AG04450 (cell line): ENCODE results near the gene PDZD2. TPM values are rescaled to one million over a fixed set of nuclear protein-coding genes. Genes with fewer than 3 reads are reported as not detected.

ENCODE experiments used
- CTCF ChIA-PET: fragments of 300-600, 350-600 bp; formaldehyde crosslinking; extraction: SDS; loops from one replicate; lab custom pipeline; 2022; ENCODE audit warnings: antibody characterized with exemption, inconsistent platforms; lab: Charles Lee
- POLR2A ChIA-PET: fragments of 350-600 bp; formaldehyde crosslinking; extraction: SDS; loops from one replicate; lab custom pipeline; 2021; ENCODE audit warnings: antibody characterized with exemption, inconsistent platforms; lab: Yijun Ruan, JAX
- DNase-seq: peaks from one replicate; pipeline ENCODE4 v3.0.0-alpha.2; 2011; ENCODE audit warnings: low read depth, low spot score
- H3K27ac ChIP-seq: one replicate; pipeline ENCODE4 v1.5.1; 2012; ENCODE audit warnings: low read depth, low read length, control low read depth
- H3K27me3 ChIP-seq: one replicate; pipeline ENCODE4 v1.6.0; 2012; ENCODE audit warnings: low read length; ENCODE audit not compliant: control insufficient read depth, insufficient read depth
- H3K4me3 ChIP-seq: 2 replicates; pipeline ENCODE4 v1.5.1; 2011; ENCODE audit warnings: mild to moderate bottlenecking, low read depth, low read length, control low read depth
- H3K9me3 ChIP-seq: 2 replicates; pipeline ENCODE4 v1.5.1; 2012; ENCODE audit warnings: low read length; ENCODE audit not compliant: control insufficient read depth, insufficient read depth
- CTCF ChIP-seq: IDR thresholded peaks from 2 replicates; pipeline ENCODE4 v1.5.1; 2011; ENCODE audit warnings: low read depth, low read length, control low read depth, inconsistent platforms
- polyA plus RNA-seq: library from polyadenylated mRNA; depleted of rRNA; stranded (reverse); fragments of >200 nt; gene quantifications from 2 replicates; pipeline ENCODE4 v1.2.3, GENCODE V29; 2011

Gene PDZD2
- polyA plus RNA-seq, 1 experiment: 0.40 TPM

- POLR2A ChIA-PET: no interaction called here
- no peak for TF ChIP-seq CTCF
- CTCF ChIA-PET: interaction anchor here (0.7 kb wide), 1 partner anchor 81 kb away, joined by 4 read pairs; no protein-coding TSS in a partner anchor
- DNase-seq: no peak
- Histone ChIP-seq H3K4me3 (no peak overlapping the region), H3K9me3 (no peaks in the 10 kb centered on the region), H3K27me3 (peaks cover 3% of the 10 kb centered on the region), H3K27ac (no peak overlapping the region)
Observed at GRCh38 chr5:31741496-31741895, 102.6 kb downstream of the PDZD2 start.

- Histone ChIP-seq H3K9me3 (no peaks in the 10 kb centered on the region), H3K27ac (no peak overlapping the region), H3K27me3 (peaks cover 3% of the 10 kb centered on the region), H3K4me3 (no peak overlapping the region)
- DNase-seq: no peak
- CTCF ChIA-PET: no interaction called here
- POLR2A ChIA-PET: no interaction called here
- TF ChIP-seq CTCF: no peak
Observed at GRCh38 chr5:31743678-31744077, 104.7 kb downstream of the PDZD2 start.

- CTCF ChIA-PET: no interaction called here
- POLR2A ChIA-PET: no interaction called here
- no peak overlapping the region for H3K27ac ChIP-seq
Observed at GRCh38 chr5:31748458-31749172, 109.7 kb downstream of the PDZD2 start.

GRCh38 chr5:31750215-31750614 lies 111.3 kb downstream of the PDZD2 start:
- no peaks in the 10 kb centered on the region for H3K9me3 ChIP-seq
- no peak for TF ChIP-seq CTCF
- no peak for DNase-seq
- no peak overlapping the region for H3K4me3 ChIP-seq
- ChIA-PET POLR2A (no interaction called here), CTCF (no interaction called here)
- H3K27me3 ChIP-seq: peaks cover 5% of the 10 kb centered on the region
- no peak overlapping the region for H3K27ac ChIP-seq

More at GRCh38 chr5:31748458-31749172, 109.7 kb downstream of the PDZD2 start:
- Histone ChIP-seq H3K4me3 (no peak overlapping the region), H3K9me3 (no peaks in the 10 kb centered on the region), H3K27me3 (peaks cover 3% of the 10 kb centered on the region)
- no peak for TF ChIP-seq CTCF
- no peak for DNase-seq

- ChIA-PET POLR2A (no interaction called here), CTCF (no interaction called here)
- Histone ChIP-seq H3K9me3 (no peaks in the 10 kb centered on the region), H3K27me3 (peaks cover 5% of the 10 kb centered on the region), H3K4me3 (no peak overlapping the region), H3K27ac (no peak overlapping the region)
- no peak for DNase-seq
- no peak for TF ChIP-seq CTCF
Observed at GRCh38 chr5:31751610-31752009, 112.7 kb downstream of the PDZD2 start.
